Epithelial cell of prostate (primary cell): ENCODE measurements around the gene KNOP1.

ENCODE experiments used
- DNase-seq: peaks from one replicate; pipeline ENCODE4 v3.0.0-alpha.2; 2011; ENCODE audit warnings: low read depth, low spot score
- H3K27ac ChIP-seq: fragments of 450-650 bp; 2 replicates; pipeline ENCODE4 v1.5.1; 2017; ENCODE audit warnings: mild to moderate bottlenecking

KNOP1 gene, protein sequence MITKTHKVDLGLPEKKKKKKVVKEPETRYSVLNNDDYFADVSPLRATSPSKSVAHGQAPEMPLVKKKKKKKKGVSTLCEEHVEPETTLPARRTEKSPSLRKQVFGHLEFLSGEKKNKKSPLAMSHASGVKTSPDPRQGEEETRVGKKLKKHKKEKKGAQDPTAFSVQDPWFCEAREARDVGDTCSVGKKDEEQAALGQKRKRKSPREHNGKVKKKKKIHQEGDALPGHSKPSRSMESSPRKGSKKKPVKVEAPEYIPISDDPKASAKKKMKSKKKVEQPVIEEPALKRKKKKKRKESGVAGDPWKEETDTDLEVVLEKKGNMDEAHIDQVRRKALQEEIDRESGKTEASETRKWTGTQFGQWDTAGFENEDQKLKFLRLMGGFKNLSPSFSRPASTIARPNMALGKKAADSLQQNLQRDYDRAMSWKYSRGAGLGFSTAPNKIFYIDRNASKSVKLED

GRCh38 chr16:19717741-19718623 lies at the start of gene KNOP1, which contains the start of gene IQCK:
KNOP1 (minus strand) TSS chr16:19718227; CDS start chr16:19715035, 3,192 bp downstream.
IQCK (plus strand) TSS chr16:19718271; CDS start chr16:19718307, 36 bp downstream.
- no peak for DNase-seq
- H3K27ac ChIP-seq, result peak within 1 kb of the TSS; percentile 61

GRCh38 chr16:19767497-19767896 lies 49.5 kb upstream of the KNOP1 start:
- DNase-seq, result no peak
- no peak overlapping the region for H3K27ac ChIP-seq

- H3K27ac ChIP-seq, result no peak overlapping the region
- DNase-seq, result no peak
Measured at GRCh38 chr16:19766988-19767387, 49.0 kb upstream of the KNOP1 start.

DNA sequence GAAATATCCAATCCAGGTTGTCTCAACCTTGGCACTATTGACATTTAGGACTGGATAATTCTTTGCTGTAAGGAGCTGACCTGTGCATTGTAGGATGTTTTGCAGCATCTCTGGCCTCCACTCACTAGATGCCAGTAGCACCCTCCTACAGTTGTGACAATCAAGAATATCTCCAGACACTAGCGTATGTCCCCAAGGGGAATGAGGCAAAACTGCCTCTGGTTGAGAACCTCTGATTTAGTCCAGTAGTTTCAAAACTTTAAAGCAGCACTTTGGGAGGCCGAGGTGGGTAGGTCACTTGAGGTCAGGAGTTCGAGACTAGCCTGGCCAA lies 48.5 kb upstream of the KNOP1 start:
- H3K27ac ChIP-seq, result no peak overlapping the region
- no peak for DNase-seq

GRCh38 chr16:19765860-19766553 lies 48.0 kb upstream of the KNOP1 start:
- no peak for DNase-seq
- no peak overlapping the region for H3K27ac ChIP-seq

DNA sequence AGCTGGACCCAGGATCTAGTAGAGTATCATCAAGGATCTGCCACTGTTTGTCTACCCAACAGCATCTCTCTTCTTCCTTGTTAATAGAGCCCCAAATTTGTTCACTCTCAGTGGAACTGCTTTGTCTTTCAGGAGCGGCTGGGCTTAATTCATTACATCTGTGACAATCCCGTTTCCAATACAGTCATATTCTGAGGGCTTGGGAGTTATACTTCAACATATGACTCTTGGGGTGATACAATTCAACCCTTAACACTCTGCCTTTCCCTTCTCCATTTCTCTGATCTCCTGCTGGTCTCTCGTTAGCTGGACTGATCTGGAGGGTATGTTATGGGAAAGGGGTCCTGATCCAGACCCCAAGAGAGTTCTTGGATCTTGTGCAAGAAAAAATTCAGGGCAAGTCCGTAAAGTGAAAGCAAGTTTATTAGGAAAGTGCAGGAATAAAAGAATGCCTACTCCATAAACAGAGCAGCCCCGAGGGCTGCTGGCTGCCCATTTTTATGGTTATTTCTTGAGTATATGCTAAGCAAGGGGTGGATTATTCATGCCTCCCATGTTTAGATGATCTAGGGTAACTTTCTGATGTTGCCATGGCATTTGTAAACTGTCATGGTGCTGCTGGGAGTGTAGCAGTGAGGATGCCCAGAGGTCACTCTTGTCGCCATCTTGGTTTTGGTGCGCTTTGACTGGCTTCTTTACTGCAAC lies 42.5 kb upstream of the KNOP1 start:
- no peak overlapping the region for H3K27ac ChIP-seq
- no peak for DNase-seq

DNA sequence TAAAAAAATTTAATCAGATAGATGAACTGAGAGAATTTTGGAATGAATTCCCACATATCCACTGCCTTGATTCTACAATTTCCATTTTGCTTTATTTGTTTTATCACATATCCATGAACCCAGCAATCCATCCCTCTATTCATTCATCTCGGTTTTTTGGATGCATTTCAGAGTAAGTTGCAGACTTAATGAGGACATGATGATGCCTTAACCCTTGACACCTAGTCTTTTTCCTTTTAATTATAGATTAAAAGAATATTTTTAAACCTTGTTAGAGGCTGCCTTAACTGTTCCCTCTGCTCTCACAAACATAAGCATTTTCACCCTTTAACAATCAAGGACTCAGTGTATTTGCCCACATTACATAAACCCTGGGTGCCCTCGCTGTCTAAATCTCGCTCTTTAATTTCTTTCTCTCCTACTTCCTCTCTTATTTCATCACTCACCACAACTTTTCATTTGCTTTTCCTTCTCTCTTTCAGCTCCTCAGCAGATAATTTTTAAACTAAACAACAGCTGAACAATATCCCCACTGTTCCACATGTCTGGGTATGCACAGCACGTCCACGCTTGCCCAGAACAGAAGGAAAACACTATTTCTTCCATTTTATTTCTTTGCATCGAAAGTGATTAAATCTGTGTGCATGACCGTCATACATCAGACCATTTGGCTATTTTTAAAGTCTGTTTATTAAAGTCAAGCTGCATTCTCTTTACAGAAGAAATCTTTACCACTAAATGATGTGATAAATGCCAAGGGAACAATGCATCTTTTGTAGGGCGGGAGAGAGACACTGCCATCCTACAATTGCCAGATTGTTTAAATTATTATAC lies 40.0 kb upstream of the KNOP1 start:
- DNase-seq, result peak; percentile 5
- peak overlapping the region; percentile 55 for H3K27ac ChIP-seq

- DNase-seq, result no peak
- H3K27ac ChIP-seq, result no peak overlapping the region
Measured at GRCh38 chr16:19757026-19757425, 39.0 kb upstream of the KNOP1 start.

GRCh38 chr16:19755268-19755667 lies 37.2 kb upstream of the KNOP1 start:
- no peak for DNase-seq
- peak overlapping the region; percentile 75 for H3K27ac ChIP-seq

DNA sequence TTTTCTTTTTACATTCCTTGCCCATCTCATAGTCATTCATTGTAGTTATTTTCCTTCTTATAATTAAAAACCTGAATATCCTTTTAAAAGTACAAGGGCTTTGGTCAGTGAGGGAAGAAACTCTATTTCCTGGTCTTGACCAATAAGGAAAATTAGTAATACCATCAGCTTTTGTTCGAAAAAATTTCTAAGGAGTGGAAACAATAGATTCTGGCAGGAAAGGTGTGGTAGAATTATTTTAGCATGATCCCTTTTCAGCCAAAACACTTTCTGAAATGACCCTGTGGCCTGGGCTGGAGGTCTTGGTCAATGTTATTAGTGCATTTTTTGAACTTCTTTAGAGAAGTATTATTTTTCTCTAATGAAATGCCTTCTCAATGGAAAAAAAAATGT lies 36.6 kb upstream of the KNOP1 start:
- H3K27ac ChIP-seq, result peak overlapping the region; percentile 75
- DNase-seq, result no peak

- no peak for DNase-seq
- peak overlapping the region; percentile 75 for H3K27ac ChIP-seq
Measured at GRCh38 chr16:19753815-19754643, 36.0 kb upstream of the KNOP1 start.

DNA sequence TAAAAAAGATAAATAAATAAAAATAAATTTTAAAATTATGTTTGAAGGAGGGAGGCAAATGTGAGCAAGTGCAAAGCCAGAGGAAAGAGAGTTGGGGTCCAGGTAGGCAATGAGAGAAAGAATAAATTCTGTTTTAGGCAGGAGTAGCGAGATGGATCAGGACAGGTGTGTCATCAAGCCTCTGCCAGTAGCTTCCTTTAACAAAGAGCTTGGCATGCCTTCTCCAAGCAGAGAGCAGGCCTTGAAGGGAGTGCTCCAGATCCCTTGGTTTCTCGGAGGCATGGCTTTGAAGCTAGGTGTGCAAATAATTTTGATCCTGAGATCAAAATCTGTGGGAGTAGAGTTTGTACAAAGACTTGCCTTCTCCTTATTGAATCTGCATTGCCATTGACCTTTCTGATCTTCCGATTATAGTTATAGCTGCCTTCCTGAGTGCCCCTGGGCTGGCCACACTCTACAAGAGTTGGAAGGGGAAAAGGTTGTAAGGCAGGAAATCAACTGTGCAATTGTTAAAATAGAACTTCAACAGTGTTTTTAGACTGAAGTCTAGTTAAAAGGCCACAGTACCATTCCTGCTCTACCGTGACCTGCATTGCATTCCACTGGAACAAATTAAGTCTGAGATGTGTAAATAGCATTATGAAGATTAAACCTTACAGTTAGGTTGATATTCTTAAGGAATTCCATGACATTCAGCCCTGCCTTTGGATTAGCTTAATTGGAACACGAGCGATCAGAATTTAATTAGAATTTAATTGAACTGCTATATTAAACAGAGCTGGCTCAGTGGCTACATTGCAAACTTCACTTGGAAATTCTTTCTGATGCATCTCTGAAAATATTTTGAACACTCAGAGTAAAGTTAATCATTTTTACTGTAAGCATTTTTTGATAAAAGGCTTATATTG lies 33.7 kb upstream of the KNOP1 start:
- no peak for DNase-seq
- no peak overlapping the region for H3K27ac ChIP-seq

DNA sequence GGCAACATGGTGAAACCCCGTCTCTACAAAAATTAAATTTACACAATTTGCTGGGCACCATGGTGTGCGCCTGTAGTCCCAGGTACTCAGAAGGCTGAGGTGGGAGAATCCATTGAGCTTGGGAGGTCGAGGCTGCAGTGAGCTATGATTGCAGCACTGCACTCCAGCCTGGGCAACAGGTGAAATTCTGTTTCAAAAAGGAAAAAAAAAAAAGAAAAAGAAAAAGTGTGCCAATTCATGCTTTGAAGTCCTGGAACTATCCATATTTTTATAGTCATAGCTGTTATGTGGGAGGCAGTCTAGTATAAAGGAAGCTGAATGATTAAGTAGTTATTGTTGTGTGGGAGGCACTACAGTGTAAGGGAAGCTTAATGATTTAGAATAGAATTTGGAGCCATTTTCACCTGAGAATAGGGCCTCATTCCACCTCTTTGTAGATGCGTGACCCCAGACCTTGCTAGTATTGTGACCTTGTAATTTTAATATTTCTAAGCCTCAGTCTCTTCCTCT lies 31.6 kb upstream of the KNOP1 start:
- no peak for DNase-seq
- H3K27ac ChIP-seq, result no peak overlapping the region

GRCh38 chr16:19748389-19749168 lies 30.6 kb upstream of the KNOP1 start:
- peak overlapping the region; percentile 22 for H3K27ac ChIP-seq
- no peak for DNase-seq

DNA sequence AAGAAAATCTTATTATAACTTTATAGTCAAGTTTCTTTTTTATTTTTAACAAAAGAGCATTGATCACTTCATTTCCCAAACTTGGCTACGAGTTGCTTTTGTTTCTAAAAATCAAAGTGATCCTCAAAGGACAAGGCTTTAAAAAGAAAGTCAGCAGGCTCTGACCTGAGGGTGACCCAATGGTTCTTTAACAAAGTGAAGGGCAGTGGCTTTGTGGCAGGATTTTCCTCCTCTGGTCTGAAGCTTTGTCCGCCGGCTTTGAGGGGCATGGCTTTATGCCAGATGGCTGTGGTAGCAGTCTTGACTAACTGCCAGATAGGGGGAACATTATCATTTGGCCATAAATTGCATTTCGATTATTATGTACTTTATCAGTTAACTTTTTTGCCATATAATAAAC lies 28.5 kb upstream of the KNOP1 start:
- no peak overlapping the region for H3K27ac ChIP-seq
- no peak for DNase-seq

DNA sequence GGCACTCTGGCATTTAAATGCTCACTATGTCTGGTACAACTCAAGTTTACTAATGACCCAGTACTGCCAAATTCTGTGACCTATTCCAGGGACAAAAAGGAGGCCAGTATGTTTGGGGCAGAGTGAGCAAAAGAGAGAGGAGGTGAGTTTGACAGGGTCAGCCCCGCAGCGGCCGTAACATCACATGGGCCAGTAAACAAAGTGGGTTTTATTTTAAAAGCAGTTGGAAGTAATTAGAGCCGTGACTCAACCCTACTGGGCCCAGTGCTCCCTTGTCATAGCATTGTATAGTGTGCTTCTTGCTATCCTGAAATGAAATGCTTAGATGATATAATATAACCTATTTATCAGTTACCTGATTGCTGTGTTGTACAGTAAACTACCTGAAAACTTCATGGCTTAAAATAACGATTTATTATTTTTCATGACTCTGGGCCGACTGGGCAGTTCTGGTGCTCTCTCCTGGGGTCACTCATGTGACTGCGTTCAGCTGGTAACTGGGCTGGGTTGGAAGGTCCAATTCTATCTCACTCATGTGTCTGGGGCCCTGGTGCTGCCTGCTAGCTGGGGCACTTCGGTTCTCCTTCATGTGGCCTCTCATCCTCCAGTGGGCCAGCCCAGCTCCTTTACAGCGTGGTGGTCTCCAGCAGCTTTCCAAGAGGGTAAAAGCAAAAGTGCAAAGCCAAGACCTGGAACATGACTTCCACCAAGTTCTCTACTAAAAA lies 27.4 kb upstream of the KNOP1 start:
- H3K27ac ChIP-seq, result no peak overlapping the region
- DNase-seq, result no peak
